Endothelial cell of umbilical vein (primary cell): ENCODE results near the gene DENND5A. TPM values are rescaled to one million over a fixed set of nuclear protein-coding genes. Genes with fewer than 3 reads are reported as not detected.

ENCODE experiments used
- BruUV-seq: library from RNA; stranded (reverse); fragments of 400-500 nt; replicated peaks from 2 replicates; lab custom pipeline; 2021; lab: Mats Ljungman, UMichigan
- CTCF ChIA-PET: fragments of 300-600, 350-600 bp; sonication (Branson Sonifier 250); formaldehyde crosslinking; loops from one replicate; lab custom pipeline; 2021; ENCODE audit warnings: antibody characterized with exemption, inconsistent platforms; lab: Charles Lee
- POLR2A ChIA-PET: fragments of 300-600, 350-600 bp; sonication (Branson Sonifier 250); formaldehyde crosslinking; loops from one replicate; lab custom pipeline; 2021; ENCODE audit warnings: antibody characterized with exemption, inconsistent platforms; lab: Charles Lee
- DNase-seq: peaks from one replicate; pipeline ENCODE4 v3.0.0-alpha.2; 2011; ENCODE audit warnings: low read depth, low spot score
- FAIRE-seq: peaks from 2 replicates; lab custom pipeline; 2011; peaks lifted over from hg19 to GRCh38; lab: Jason Lieb, UNC
- H2AFZ ChIP-seq: 2 replicates; pipeline ENCODE4 v1.6.0; 2012; ENCODE audit warnings: low read depth, low read length, control low read depth, inconsistent platforms
- H3K27ac ChIP-seq: 2 replicates; pipeline ENCODE4 v1.5.1; 2011; ENCODE audit warnings: low read depth, mild to moderate bottlenecking, control low read depth, low read length, moderate library complexity; ENCODE audit not compliant: insufficient read depth
- H3K27me3 ChIP-seq, 2 experiments: 2 replicates each; pipeline versions ENCODE4 v1.6.0 to v1.6.1; 2011; ENCODE audit warnings: low read length in 2 of 2, mixed read lengths in 1 of 2; ENCODE audit not compliant: control insufficient read depth in 2 of 2, insufficient read depth in 2 of 2
- H3K36me3 ChIP-seq, 2 experiments: 2 replicates in 1 of 2; 3 replicates in 1 of 2; pipeline ENCODE4 v1.5.1; 2011; ENCODE audit warnings: low read length in 2 of 2, mild to moderate bottlenecking in 1 of 2, moderate library complexity in 1 of 2; ENCODE audit not compliant: control insufficient read depth in 2 of 2, insufficient read depth in 2 of 2; ENCODE audit errors: extremely low read depth in 1 of 2
- H3K4me1 ChIP-seq: 3 replicates; pipeline ENCODE4 v1.5.1; 2011; ENCODE audit warnings: mild to moderate bottlenecking, low read length; ENCODE audit not compliant: control insufficient read depth, insufficient read depth; ENCODE audit errors: extremely low read depth
- H3K4me2 ChIP-seq: 2 replicates; pipeline ENCODE4 v1.6.1; 2011; ENCODE audit warnings: low read length, control low read depth, mixed read lengths; ENCODE audit not compliant: insufficient read depth
- H3K4me3 ChIP-seq, 3 experiments: fragments of 200-600 bp in 1 of 3; sonication (generic), shearing (Covaris generic) in 1 of 3; replicated peaks in 1 of 3; 2 replicates each; pipeline ENCODE4 v1.5.1; 2011 to 2016; ENCODE audit warnings: control low read depth in 3 of 3, low read length in 3 of 3, mild to moderate bottlenecking in 2 of 3, inconsistent platforms in 1 of 3, low read depth in 1 of 3, moderate library complexity in 1 of 3; ENCODE audit not compliant: insufficient read depth in 1 of 3
- H3K79me2 ChIP-seq: 2 replicates; pipeline ENCODE4 v1.6.0; 2012; ENCODE audit warnings: low read length, inconsistent platforms; ENCODE audit not compliant: control insufficient read depth, insufficient read depth
- H3K9ac ChIP-seq: replicated peaks from 2 replicates; pipeline ENCODE3; 2011; ENCODE audit warnings: low read length, control low read depth; ENCODE audit not compliant: insufficient read depth; ENCODE audit errors: extremely low read depth
- H3K9me1 ChIP-seq: replicated peaks from 3 replicates; pipeline ENCODE4 v1.6.0; 2011; ENCODE audit warnings: mild to moderate bottlenecking, low read length; ENCODE audit not compliant: control insufficient read depth, insufficient read depth; ENCODE audit errors: extremely low read depth
- H3K9me3 ChIP-seq: replicated peaks from 2 replicates; pipeline ENCODE4 v1.5.1; 2012; ENCODE audit warnings: low read length, inconsistent platforms; ENCODE audit not compliant: control insufficient read depth, insufficient read depth
- H4K20me1 ChIP-seq: replicated peaks from 2 replicates; pipeline ENCODE3; 2011; ENCODE audit warnings: mild to moderate bottlenecking, low read length; ENCODE audit not compliant: control insufficient read depth, insufficient read depth; ENCODE audit errors: extremely low read depth
- CTCF ChIP-seq, 2 donors: IDR thresholded peaks; 1 replicate in 1 of 2; 2 replicates in 1 of 2; pipeline ENCODE4 v1.5.1; 2011; ENCODE audit warnings: low read length in 2 of 2, mild to moderate bottlenecking in 2 of 2, moderate library complexity in 2 of 2, control low read depth in 1 of 2, inconsistent platforms in 1 of 2, low read depth in 1 of 2; ENCODE audit not compliant: insufficient read depth in 1 of 2; ENCODE audit errors: extremely low read depth in 1 of 2
- EZH2 ChIP-seq: IDR thresholded peaks from 2 replicates; pipeline ENCODE4 v1.6.1; 2012; ENCODE audit warnings: borderline replicate concordance, low read depth, mild to moderate bottlenecking, moderate library complexity, low read length, inconsistent platforms; ENCODE audit not compliant: severe bottlenecking
- FOS ChIP-seq: IDR thresholded peaks from 2 replicates; pipeline ENCODE4 v1.6.1; 2011; ENCODE audit warnings: mild to moderate bottlenecking, low read length, moderate library complexity, borderline replicate concordance; ENCODE audit not compliant: insufficient read depth
- GATA2 ChIP-seq: IDR thresholded peaks from 2 replicates; pipeline ENCODE4 v1.7.0; 2011; ENCODE audit warnings: low read depth, mild to moderate bottlenecking, moderate library complexity, mixed read lengths, low read length; ENCODE audit not compliant: insufficient read length, insufficient read depth
- JUN ChIP-seq: IDR thresholded peaks from 2 replicates; pipeline ENCODE4 v1.6.1; 2011; ENCODE audit warnings: borderline replicate concordance, low read depth; ENCODE audit not compliant: insufficient read length, insufficient read depth
- MAX ChIP-seq: IDR thresholded peaks from 2 replicates; pipeline ENCODE4 v1.6.1; 2011; ENCODE audit not compliant: insufficient read depth, insufficient read length
- MYC ChIP-seq: IDR thresholded peaks from one replicate; pipeline ENCODE4 v1.6.1; 2011; ENCODE audit warnings: mild to moderate bottlenecking, low read depth, low read length
- POLR2A ChIP-seq: IDR thresholded peaks from 2 replicates; pipeline ENCODE4 v1.6.1; 2012; ENCODE audit warnings: low read depth, mild to moderate bottlenecking, control low read depth, low read length
- POLR2AphosphoS5 ChIP-seq: IDR thresholded peaks from 2 replicates; pipeline ENCODE4 v1.6.1; 2012; ENCODE audit warnings: low read depth, mild to moderate bottlenecking, control low read depth, low read length, moderate library complexity; ENCODE audit not compliant: insufficient read depth
- dilution Hi-C: fragments of 300-500 bp; cut with MboI; formaldehyde crosslinking; loops from one replicate; pipeline ENCODE4 v1.15.0; 2019; ENCODE audit warnings: low sequenced_read_pairs; ENCODE audit not compliant: extremely low pct_ligation_motif_present
- intact Hi-C: fragments of 100-400 bp; cut with micrococcal nuclease; formaldehyde crosslinking; loops from one replicate; pipeline ENCODE4 v1.10.0; 2022
- polyA plus RNA-seq, 4 experiments: library from polyadenylated mRNA; depleted of rRNA in 3 of 4; stranded (reverse) in 3 of 4; unstranded in 1 of 4; fragments of >200 nt; gene quantifications; 2 replicates each; pipeline versions ENCODE4 v1.2.1 to v1.2.3, GENCODE V29; 2011 to 2012; ENCODE audit warnings: missing spikeins in 1 of 4
- total RNA-seq: library from RNA; stranded (reverse); gene quantifications from 2 replicates; pipeline ENCODE4 v1.2.3, GENCODE V29; 2021

Gene DENND5A
- total and polyA plus RNA-seq, 2 donors (not counting 3 experiments of a cell fraction or from before 2014, with no cell fraction given) = 116 to 220 TPM

DNA sequence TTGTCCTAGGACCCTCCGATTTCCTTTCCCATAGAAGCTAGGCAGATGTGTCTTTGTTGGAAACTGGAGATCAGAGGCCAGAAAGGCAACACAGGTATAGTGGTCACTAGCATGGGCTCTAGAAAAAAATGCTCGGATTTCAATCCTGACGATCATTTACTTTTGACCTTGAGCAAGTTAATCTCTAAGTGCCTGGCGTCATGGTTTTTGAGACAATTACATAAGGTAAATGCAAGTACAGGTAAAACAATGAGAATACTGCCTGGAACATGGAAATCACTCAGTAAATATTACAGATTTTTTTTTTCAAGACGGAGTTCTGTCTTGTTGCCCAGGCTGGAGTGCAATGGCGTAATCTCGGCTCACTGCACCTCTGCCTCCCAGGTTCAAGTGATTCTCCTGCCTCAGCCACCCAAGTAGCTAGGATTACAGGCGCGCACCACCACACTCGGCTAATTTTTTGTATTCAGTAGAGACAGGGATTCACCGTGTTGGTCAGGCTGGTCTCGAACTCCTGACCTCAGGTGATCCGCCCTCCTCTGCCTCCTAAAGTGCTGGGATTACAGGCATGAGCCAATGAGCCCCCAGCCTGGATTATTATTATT, 1.1 kb upstream of the DENND5A start:
- H3K27ac ChIP-seq = no peak overlapping the region
- CTCF ChIA-PET = interaction anchor here (1.0 to 2.6 kb wide), 3 partner anchors 8 to 240 kb away, joined by 3 to 9 read pairs (median 4); partner anchors contain the start of gene IPO7

More for the DNA sequence above, 1.1 kb upstream of the DENND5A start:
- Histone ChIP-seq H3K9ac (no peak overlapping the region), H3K79me2 (peaks cover 34% of the 10 kb centered on the region), H3K27me3 (no peaks in the 10 kb centered on the region), H4K20me1 (no peaks in the 10 kb centered on the region), H3K4me2 (no peak overlapping the region), H3K4me3 (no peak overlapping the region), H3K9me1 (no peaks in the 10 kb centered on the region), H3K9me3 (no peaks in the 10 kb centered on the region), H3K36me3 (no peaks in the 10 kb centered on the region), H2AFZ (no peak overlapping the region), H3K4me1 (peaks cover 7% of the 10 kb centered on the region)
- POLR2A ChIA-PET = no interaction called here
- no TSS peak for BruUV-seq
- dilution Hi-C loops = no loop called here
- TF ChIP-seq MAX (no peak), CTCF (IDR thresholded peaks at IDR 0.05; ENCODE audit: extremely low read depth in 1 of 2, insufficient read depth in 1 of 2, low read depth in 1 of 2, low read length in 2 of 2) (no peak), GATA2 (no peak), FOS (no peak), JUN (no peak), POLR2AphosphoS5 (no peak), POLR2A (no peak), MYC (no peak), EZH2 (no peak)
- intact Hi-C loops = loop anchor here (5.0 to 10.0 kb wide), 2 partner anchors 46 to 351 kb away; partner anchors contain the start of genes AKIP1 and TMEM41B
- DNase-seq (no peak), FAIRE-seq (no peak)
